HG02943 (cell line): Measurements from ENCODE around the gene ANKRD50.

Experiments used
- ATAC-seq: cut with Tn5 transposase; IDR thresholded peaks from one replicate; pipeline ENCODE4 v1.9.1; 2021; ENCODE audit warnings: mild to moderate bottlenecking, low read depth, moderate library complexity; ENCODE audit not compliant: unreplicated experiment

ANKRD50 gene

DNA sequence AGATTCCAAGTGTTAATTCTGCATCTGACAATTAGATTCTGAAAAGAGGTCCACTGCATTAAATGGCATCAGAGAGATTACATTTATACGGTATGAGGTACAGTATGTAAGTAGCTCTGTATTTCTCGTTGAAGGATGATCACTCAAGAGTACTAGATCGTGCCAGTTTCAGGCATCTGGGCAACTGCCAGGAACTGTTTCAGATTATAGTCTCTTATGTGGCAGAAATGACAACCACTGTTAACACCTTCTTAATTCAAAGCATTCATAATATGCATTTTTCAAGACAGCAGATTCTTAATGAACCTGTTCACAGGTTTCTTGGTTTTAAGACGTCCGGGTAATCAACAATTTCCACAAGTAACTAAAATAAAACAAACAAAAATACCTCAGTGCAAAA lies 1.6 kb downstream of the ANKRD50 start:
- no peak for ATAC-seq

DNA sequence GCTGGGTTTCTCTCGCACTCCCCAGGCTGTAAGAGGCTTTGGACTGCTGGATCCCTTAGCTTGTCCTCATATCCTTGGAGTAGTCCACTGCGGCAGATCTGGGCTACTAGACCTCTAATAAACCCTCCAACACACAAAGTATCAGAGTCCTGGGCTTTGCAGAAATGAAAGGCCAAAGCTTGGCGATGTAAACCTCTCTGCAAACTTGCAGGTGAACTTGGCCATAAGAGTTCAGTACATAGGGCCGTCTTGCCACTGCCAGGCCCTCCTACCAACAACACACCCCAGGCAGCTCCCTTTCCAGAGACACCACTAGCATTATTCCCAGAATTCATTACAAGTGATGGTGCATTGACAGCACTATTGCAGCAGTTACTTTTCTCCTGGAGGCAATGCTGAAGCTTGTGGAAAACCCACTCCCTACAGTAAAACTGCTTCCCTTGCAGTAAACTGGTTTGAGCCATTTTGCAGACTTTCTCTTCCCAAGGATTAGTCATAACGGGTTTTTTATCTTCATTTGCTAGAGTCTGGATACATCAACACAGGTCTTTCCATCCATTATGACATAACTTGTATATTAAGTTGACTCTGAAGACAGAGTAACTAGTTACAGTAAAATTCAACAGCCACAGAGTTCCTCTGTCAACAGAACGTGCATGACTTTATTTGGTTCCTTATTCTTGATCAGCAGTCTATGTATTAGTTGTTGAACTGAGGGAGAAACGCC lies 2.4 kb downstream of the ANKRD50 start:
- ATAC-seq, result no peak

- no peak for ATAC-seq
Measured at GRCh38 chr4:124708517-124709300, 3.8 kb downstream of the ANKRD50 start.

- no peak for ATAC-seq
Measured at GRCh38 chr4:124705393-124705792, 7.1 kb downstream of the ANKRD50 start.

GRCh38 chr4:124703154-124703553 lies 9.4 kb downstream of the ANKRD50 start:
- ATAC-seq, result no peak

GRCh38 chr4:124697441-124697840 lies 15.1 kb downstream of the ANKRD50 start:
- ATAC-seq, result no peak

DNA sequence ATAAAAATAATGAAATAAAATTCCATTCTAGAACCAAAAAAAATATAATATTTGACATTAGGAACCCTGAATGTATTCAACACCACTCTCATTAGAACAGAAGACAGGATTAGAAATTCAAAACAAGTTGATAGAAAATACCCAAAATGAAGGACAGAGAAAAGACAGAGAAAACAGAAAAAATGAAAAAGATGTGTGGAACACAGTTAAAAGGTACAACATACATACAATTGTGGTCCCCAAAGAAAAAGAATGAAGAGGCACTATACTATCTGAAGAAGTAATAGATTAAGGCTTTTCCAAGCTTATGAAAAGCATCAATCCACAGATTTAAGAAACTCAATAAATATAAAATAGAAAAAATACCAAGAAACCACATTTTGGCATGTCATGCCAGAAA lies 16.4 kb downstream of the ANKRD50 start:
- ATAC-seq, result no peak

GRCh38 chr4:124694946-124695598 lies 17.5 kb downstream of the ANKRD50 start:
- no peak for ATAC-seq

DNA sequence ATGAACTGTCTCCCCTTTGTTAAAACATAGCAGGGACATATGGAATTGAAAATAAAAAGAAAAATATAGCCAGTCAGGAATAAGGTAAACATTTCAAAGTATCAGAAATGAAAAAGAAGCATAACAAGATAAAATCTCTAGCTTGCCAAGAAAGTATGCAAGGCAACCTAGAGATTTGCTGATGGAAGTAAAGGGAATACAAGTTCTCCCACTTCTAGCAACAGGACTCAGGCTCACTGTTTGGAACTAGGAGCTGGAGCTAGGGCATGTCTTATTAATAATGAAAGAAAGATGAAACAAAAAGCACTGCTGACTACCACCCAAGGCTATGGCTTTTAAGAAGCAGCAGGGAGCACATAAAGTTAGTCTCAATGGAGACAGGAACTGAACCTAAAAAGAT lies 18.2 kb downstream of the ANKRD50 start:
- no peak for ATAC-seq

DNA sequence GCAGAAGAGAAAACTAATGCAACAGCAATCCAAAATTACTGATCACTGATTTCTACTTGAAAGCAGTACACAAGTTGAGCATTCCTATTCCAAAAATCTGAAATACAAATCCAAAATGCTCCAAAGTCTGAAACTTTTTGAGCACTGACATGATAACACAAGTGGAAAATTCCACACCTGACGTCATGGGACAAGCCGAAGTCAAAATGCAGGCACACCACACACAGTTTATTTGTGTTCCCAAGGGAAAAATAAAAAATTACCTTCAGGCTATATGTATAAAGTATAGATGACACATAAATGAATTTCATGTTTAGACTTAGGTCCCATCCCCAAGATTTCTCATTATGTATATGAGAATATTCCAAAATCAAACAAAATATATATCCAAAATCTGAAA lies 20.7 kb downstream of the ANKRD50 start:
- no peak for ATAC-seq

DNA sequence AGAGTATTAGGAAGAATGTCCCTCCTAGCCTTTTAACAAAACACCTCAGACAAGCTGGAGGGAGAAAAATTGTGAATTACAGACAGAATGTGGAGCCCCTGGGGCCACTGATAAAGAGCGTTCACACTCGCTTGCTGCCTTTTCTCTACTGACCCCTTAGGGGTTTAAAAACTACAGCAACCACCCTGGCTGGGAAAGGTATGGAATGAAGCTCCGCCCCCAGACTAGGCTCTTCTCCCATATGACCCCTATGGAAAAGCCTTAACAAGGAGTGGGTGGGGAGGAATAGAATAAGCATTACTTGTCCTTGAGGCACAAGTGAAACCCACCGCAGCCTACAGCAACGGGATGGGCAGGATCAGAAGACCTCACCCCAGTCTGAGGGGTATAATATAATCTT lies 26.3 kb downstream of the ANKRD50 start:
- ATAC-seq, result no peak

GRCh38 chr4:124685851-124686250 lies 26.7 kb downstream of the ANKRD50 start:
- no peak for ATAC-seq

- no peak for ATAC-seq
Measured at GRCh38 chr4:124684301-124684700, 28.2 kb downstream of the ANKRD50 start.

- ATAC-seq, result no peak
Measured at GRCh38 chr4:124682384-124682783, 30.1 kb downstream of the ANKRD50 start.

- ATAC-seq, result no peak
Measured at GRCh38 chr4:124666496-124666895, 46.0 kb downstream of the ANKRD50 start.

GRCh38 chr4:124658795-124659194 lies 53.7 kb downstream of the ANKRD50 start:
- no peak for ATAC-seq

DNA sequence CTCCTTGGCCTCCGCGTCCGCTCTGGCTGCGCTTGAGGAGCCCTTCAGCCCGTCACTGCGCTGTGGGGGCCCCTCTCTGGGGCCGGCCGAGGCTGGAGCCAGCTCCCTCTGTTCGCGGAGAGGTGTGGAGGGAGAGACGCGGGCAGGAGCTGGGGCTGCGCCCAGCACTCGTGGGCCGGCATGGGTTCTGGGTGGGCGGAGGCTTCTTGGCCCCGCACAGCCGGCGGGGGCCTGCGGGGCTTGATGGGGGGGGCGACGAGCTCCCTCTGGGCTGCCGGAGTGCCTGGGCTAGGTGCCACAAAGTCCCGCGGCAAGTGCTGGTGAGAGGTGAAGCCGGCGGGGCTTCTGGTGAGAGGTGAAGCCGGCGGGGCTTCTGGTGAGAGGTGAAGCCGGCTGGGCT lies 61.9 kb downstream of the ANKRD50 start:
- ATAC-seq, result no peak

DNA sequence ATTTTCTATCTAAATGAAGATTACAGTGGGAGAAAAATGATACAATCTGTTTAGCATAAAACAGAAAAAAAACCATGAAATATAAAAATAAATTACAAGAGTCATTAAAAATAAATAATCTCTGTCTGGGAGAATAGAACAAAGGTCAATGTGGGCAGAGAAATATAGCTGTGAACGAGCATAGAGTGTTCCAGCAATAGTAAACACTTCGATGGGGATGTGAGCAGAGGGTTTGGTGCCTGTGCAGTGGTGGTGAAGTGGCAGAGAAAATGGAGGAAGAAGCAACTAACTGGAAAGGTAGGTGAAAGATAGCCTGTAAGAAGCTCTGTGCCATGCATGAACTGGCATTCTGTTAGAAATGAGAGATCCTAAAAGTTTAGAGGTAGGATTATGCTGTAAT lies 64.9 kb downstream of the ANKRD50 start:
- no peak for ATAC-seq

DNA sequence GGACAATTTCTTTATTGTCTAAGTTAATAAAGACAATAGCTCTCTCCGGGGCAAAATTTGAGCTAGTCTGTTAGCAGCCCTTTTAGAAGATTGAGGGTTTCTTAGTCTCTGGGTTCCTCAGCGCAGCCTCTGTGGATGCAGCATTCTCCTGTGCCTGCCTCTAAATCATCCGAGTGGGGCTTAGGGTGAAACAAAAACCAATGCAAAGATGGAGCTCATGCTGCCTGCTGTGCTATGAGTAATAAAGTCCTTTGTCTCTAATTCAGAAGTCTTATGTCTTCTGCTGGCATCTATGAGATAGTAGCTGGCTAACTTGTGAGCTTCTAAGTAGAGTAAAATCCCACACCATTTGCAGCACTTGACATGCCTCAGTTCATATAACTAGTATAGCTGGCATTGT lies 67.9 kb downstream of the ANKRD50 start:
- no peak for ATAC-seq

DNA sequence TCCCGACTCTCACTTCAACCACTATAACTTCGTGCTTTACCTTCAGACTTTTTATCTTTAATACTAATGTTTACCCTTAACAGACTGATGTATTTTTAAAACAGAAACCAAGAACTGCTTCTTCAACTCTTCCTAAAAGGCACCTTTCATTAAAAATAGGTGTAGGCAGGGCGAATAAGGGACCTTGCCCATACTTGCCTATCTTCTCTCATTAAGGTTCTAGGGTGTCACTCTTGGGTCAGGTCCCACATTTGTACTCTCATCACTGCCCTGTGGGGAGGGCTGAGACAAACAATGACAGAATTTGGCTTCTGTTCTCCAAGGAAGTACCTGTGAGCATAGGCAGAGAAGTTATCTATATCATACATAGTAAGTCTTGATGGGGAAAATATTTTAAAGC lies 69.7 kb downstream of the ANKRD50 start:
- no peak for ATAC-seq

- no peak for ATAC-seq
Measured at GRCh38 chr4:124641715-124642381, 70.7 kb downstream of the ANKRD50 start.
